HG03039 (cell line): ENCODE data around the gene RINL.
"Not testable (repeated sequence)": the region's sequence is repeated elsewhere in the genome, so short reads cannot be mapped to it uniquely, and the experiment has no call there.

Experiments
- ATAC-seq: cut with Tn5 transposase; IDR thresholded peaks from one replicate; pipeline ENCODE4 v1.9.1; 2021; ENCODE audit warnings: mild to moderate bottlenecking, moderate library complexity; ENCODE audit not compliant: unreplicated experiment

The RINL gene

DNA sequence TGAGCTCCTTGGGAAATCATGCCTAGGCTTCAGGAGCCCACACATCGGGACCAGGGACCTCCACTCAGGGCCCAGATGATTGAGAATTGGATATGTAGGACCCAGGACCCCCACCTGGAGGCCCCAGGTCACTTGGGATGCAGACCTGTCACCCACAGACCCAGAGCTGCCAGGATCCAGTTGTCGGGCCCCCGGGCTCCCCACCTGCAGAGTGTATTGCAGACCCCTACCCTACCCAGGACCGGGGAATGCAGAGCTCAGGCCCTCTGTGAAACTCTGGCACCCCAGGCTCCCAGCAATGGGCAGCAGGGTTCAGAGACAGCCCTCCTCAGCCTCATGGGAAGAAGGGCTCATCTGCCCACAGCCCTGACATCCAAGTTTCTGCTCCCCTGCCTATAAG is 27.5 kb upstream of the RINL start:
- ATAC-seq, result no peak

DNA sequence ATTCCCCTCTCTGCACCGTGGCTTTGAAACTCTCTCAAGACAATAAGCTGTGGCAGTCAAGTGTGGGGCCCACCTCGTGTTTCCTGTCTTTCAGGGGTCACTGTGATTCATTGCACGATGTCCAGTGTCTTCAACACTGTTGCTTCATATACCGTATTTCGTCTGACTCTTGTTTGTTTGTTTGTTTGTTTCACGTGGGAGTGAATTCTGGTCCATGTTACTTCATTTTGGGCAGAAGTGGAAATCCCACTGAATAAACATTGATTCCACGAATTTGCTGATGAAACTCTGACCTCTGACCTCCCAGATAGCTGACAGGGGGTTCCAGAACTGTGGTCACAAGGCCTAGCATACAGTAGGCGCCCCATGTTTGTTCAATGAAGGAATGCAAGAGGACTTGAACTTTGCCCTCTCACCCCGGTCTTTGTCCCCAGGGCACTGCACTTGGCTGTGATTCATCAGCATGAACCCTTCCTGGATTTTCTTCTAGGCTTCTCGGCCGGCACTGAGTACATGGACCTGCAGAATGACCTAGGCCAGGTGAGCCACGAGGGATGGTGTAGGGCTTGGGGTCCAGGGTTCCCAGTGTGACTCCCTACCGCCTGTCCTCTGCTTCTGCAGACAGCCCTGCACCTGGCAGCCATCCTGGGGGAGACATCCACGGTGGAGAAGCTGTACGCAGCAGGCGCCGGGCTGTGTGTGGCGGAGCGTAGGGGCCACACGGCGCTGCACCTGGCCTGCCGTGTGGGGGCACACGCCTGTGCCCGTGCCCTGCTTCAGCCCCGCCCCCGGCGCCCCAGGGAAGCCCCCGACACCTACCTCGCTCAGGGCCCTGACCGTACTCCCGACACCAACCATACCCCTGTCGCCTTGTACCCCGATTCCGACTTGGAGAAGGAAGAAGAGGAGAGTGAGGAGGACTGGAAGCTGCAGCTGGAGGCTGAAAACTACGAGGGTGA is 26.8 kb upstream of the RINL start:
- no peak for ATAC-seq

GRCh38 chr19:38901683-38902082 is 23.6 kb upstream of the RINL start:
- no peak for ATAC-seq

DNA sequence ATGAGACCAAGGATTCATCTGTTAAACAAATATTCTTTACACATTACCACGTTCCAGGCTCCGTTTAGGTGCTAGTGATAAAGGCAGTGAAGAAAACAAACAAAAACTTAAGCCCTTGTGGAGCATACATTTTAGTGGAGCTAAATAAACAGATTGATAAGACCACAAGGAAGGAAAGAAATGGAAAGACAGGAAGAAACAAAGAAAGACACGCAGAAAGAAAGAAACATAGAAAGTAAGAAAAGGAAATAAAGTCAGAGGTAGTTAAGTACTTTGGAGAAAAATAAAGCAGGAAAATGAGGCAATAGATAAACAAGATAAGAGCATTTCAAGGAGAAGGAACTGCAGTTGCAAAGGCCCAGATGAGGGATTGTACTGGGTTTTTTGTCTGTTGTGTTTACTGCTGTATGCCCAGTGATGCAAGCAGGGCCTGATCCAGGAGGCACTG is 22.7 kb upstream of the RINL start:
- ATAC-seq, result no peak

DNA sequence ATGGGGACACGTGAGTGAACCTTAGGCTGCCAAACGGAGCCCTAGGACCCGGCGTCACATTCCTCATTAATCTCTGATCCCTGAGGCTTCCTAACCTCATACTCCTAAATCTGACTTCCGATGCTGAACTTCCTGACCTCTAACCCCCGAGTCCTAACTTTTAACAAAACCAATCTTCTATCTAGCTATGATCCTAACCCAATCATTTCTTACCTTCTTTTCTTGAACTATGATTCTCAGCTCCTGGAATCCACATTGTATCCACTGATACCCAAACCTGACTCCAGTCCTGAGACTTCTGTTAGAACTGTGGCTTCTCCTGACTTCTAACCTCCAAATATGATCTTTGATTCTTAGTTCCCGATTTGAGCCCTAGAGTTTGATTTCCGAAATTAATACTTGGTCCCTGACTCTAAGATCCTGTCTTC is 22.1 kb upstream of the RINL start:
- ATAC-seq, result no peak

DNA sequence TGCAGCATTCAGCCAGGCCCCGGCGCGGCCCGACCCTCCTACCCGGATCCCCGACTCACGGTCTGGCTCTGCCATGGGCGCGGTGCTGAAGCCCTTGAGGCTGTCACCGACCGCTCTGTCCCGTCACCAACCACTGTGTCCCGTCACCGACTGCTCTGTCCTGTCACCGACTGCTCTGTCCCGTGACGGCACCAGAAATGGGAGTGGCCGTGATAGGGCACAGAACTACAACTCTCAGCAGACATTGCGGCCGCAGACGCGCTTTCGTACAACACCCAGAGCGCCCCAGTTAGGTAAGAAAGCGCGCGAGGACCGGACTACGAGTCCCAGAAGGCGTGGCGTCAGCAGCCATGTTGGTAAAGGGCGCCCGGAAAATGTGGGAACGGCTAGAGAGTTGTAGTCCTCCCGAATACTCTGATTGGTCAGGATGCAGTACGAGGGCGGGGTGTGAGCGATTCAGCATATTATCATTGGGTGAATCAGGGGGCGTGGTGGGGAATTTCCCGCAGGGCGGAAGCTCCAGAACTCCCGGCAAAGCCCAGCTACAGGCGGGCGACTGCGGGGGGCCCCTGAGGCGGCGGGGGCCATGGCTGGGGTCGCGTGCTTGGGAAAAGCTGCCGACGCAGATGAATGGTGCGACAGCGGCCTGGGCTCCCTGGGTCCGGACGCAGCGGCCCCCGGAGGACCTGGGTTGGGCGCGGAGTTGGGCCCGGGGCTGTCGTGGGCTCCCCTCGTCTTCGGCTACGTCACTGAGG is 21.5 kb upstream of the RINL start, which contains the start of the genes NFKBIB and SIRT2:
NFKBIB (plus strand) TSS at position 523 of the 755 bp plus-strand sequence; CDS start at position 587, 64 bp downstream.
SIRT2 (minus strand) TSS at position 172 of the 755 bp plus-strand sequence; CDS start at position 75, 97 bp downstream.
- ATAC-seq, result peak; percentile 88

DNA sequence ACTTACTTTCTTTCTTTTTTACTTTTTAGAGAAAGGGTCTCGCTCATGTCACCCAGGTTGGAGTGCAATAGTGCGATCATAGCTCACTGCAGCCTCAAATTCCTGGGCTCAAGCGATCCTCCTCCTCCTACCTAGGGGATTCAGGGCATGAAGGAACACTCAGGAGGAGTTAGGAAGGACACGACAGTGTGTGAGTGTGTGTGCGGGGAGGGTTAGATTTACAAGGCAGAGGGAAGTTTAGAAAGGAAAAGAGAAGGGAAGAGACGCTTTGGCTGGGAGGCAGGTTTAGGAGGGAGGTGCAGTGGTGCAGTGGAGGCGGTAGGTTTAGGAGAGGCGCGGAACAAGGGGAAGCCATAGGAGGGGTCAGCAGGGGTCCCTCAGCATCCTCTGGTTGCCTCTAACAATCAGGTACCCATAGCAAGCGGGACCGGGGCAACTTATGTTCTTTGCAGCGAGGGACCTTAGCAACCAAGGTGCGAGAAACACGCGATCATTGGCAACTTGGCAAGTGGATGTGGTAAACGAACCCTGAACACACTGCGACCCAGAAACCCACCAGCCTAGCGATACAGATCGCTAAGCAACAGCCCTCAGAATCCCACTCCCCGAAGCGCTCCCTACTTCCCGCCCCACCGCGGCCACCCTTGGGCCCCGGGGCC is 20.8 kb upstream of the RINL start:
- no peak for ATAC-seq

DNA sequence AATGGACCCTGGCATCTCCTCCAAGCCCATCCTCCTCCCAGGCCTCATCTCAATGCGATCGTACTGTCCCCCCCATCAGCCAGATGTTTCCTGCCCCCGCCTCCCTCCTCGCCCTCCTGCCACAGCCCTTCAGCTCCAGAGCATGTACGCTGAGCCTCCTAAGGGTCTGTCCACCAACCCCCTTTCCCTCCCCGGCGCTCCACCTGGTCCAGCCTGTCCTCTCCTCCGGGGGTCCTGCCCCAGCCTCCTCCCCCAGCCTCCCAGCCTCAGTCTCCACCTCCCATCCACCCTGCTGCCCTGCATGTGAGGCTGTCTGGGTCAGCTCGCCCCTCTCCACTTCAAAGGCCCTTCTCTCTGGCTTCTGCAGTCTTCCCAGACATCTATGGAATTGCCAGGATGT is 16.9 kb upstream of the RINL start:
- no peak for ATAC-seq

DNA sequence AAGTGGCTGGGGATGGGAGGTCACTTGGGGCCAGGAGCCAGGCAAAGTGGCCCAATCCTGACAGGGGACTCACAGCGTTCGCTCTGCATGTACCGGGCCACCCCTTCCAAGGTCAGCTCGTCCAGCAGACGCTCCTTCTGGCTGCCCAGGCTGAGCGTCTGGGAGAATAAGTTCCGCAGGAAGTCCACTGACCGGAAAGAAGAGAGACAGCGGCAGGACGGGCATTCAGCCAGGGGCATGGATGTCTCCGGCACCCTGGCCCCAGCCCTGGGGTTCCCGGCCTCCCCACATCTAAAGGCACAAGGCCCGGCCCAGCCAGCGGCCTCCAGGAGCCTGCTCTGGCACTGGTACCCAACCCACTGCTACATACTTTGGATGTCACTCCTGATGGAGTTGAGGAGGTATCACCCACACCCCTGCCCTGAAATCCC is 15.3 kb upstream of the RINL start:
- no peak for ATAC-seq

- ATAC-seq, result no peak
Observed at GRCh38 chr19:38892841-38893240, 14.8 kb upstream of the RINL start.

- no peak for ATAC-seq
Observed at GRCh38 chr19:38891771-38892170, 13.7 kb upstream of the RINL start.

GRCh38 chr19:38890686-38891085 is 12.6 kb upstream of the RINL start:
- no peak for ATAC-seq

- no peak for ATAC-seq
Observed at GRCh38 chr19:38889803-38890202, 11.7 kb upstream of the RINL start.

GRCh38 chr19:38888876-38889275 is 10.8 kb upstream of the RINL start:
- no peak for ATAC-seq

- not testable (repeated sequence) for ATAC-seq
Observed at GRCh38 chr19:38884691-38885090, 6.6 kb upstream of the RINL start.

- no peak for ATAC-seq
Observed at GRCh38 chr19:38883286-38883685, 5.2 kb upstream of the RINL start.

DNA sequence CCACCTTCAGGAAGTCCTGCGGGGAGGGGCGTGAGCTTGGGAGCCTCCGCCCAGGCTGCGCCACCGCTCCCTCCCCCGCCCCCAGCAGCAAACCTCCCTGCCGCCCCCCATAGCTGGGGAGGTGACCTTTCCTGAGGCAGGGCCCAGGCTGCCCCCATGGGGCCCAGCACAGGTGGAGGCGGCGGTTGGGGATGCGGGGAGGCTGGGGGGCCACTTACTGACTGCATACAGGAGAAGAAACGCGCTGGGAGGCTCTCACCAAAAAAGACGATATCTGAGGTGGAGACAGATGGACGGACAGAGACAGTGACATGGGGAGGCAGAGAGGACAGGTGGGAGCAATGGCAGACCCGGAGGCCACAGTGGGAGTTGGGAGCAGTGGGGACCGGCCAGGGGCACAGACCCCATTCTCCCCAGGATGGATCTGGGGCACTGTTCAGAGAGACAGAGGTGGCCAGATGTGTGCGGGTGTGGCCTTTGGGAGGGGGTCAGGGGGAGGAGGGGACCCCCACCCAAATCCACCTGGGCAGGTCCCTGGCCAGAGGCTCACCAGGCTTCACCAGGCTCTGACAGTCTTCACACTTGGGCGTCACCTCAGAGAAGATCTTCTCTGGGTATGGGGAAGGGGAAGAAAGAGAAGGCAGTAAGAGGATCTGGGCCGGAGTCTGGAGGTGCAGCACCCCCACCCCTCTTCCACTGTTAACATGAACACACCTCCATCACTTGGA is 3.0 kb upstream of the RINL start:
- no peak for ATAC-seq

DNA sequence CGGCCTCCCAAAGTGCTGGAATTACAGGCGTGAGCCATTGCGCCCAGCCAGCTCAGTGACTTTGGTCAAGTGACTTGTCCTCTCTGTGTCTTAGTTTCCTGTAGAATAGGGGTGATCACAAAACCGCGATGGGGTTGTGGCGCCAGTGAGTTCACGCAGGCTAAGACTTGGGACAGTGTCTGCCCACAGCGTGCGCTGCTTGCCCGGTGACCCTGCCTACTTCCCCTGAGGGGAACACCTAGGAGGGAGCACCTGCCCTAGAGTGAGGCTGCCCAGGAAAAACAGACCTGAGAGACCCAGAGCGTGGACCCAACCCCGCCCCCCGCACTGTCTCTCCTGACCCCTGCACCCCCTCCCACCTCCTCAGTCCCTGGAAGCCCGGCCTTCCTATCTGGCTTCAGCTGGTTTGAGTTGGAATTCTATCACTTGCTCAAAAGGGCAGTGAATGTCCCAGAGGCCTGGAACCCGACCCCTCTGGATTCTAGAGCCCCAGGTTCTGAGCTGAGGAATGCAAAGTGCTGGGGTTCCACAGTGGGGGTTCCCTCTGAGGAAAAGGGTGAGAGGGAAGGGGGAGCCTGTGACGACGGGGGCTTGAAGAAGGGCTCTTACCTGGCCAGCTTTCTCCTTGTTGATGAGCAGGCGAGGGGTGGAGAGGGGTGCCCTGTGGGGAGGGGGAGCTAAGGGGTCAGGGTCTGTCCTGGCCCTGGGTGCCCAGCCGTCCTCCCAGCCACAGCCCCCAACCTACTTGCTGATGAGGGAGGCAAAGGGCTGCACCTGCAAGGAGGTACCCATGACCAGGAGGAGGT is 2.2 kb upstream of the RINL start:
- ATAC-seq, result no peak

DNA sequence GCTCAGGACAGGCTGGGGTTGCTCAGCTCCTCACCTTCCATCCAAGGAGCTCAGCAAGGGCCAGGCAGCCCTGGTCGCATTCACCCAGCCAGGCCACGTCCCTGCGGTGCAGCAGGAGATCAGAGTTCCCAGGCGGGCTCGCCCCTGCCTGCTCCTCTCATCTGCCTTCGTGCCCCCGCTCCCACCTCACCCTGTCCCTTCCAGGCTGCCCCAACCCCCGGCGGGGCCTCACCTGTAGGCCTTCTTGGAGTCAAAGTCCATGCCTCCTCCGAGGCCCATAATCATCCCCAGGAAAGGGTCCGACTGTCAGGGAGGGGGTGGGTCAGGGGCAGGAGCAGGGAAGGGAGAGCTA is 1.3 kb upstream of the RINL start:
- no peak for ATAC-seq
